HG02571 (cell line): ENCODE data around the gene ZNF324.
"Not testable (repeated sequence)": the region's sequence is repeated elsewhere in the genome, so short reads cannot be mapped to it uniquely, and the experiment has no call there.

Experiments used
- ATAC-seq: cut with Tn5 transposase; IDR thresholded peaks from one replicate; pipeline ENCODE4 v1.9.1; 2021; ENCODE audit warnings: mild to moderate bottlenecking, moderate library complexity; ENCODE audit not compliant: unreplicated experiment

Gene ZNF324

GRCh38 chr19:58470837-58471543, 4.1 kb downstream of the ZNF324 start:
- not testable (repeated sequence) for ATAC-seq

- no peak for ATAC-seq
Measured at GRCh38 chr19:58471736-58472135, 4.9 kb downstream of the ZNF324 start.

DNA sequence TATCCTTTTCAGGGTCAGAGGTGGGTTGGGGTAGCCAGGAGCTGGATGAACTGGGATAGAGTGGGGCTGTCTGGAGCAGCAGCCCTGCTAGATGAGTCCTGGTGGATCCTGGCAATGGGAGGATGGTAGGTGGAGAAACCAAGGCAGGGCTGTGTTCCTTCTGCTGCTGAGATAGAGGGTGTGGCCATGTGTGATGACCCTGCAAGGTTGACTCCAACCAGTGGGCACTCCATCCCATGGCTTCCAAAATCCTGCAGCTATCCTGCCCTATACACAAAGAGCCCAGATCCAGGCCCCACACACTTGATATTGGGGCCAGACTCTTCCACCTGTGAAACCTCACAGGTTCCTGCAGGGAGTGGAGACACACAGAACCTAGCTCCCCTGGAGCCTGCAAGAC, 6.9 kb downstream of the ZNF324 start:
- ATAC-seq, result no peak

GRCh38 chr19:58474291-58474996, 7.6 kb downstream of the ZNF324 start:
- no peak for ATAC-seq

GRCh38 chr19:58474997-58475713, 8.3 kb downstream of the ZNF324 start:
- no peak for ATAC-seq

- peak; percentile 80 for ATAC-seq
Measured at GRCh38 chr19:58475714-58476497, 9.0 kb downstream of the ZNF324 start, which contains the start of gene ZNF446. Gene ZNF446, plus strand, starts transcription at chr19:58476352. Its CDS starts 867 bp downstream, at chr19:58477219.

DNA sequence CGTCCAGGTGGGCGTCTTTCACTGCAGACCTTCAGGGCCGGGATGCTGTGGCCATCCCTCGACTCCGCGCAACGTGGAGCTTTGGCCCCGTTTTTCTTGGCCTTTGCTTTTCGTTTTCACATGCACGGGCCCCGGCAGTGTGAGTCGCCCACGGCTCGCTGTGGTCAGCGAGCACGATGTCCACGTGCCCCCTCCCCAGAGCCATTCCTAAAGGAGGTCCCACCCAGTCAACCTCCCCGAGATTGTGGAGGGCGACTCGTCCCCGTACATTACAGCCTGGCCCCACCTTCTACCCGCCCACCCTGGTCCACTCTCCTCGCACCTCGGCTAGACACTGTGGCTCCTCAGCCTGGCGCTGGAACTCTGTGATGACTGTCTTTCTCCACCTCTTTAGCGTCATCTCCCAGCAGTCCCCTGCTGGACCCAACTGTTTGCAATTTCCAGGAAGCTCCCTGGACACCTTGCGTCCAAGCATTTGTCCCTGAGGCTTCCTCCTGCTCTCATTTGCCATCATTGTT, 9.7 kb downstream of the ZNF324 start:
- no peak for ATAC-seq

DNA sequence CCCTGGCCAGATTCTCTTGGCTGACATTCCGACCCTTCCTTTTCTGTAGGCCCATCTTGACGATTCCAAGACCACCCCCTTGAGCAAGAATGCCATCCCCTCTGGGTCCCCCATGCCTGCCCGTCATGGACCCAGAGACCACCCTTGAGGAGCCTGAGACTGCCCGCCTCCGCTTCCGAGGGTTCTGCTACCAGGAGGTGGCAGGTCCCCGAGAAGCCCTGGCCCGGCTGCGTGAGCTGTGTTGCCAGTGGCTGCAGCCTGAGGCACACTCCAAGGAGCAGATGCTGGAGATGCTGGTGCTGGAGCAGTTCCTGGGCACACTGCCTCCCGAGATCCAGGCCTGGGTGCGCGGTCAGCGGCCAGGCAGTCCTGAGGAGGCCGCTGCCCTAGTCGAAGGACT, 10.2 kb downstream of the ZNF324 start:
- ATAC-seq, result no peak

- ATAC-seq, result no peak
Measured at GRCh38 chr19:58477871-58478270, 11.0 kb downstream of the ZNF324 start.

DNA sequence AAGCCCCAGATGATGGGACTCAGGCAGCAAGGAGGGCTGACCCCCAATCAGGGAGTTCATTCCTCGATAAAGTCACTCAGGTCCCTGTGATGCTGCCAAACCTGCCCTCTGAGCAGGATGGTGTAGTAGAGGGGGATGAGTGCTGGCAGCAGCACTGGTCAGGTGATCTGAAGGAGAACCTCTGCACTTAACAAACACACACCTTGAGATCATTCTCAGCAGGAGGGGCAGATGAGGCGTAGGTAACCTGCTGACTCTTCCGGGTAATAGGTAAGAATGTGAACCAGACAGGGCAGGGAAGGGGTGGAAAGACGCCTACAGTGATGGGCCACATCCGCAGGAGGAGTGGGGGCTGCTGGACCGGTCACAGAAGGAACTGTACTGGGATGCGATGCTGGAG, 12.4 kb downstream of the ZNF324 start:
- ATAC-seq, result no peak

GRCh38 chr19:58479736-58480480, 13.0 kb downstream of the ZNF324 start:
- no peak for ATAC-seq

- ATAC-seq, result no peak
Measured at GRCh38 chr19:58480481-58480830, 13.6 kb downstream of the ZNF324 start.

DNA sequence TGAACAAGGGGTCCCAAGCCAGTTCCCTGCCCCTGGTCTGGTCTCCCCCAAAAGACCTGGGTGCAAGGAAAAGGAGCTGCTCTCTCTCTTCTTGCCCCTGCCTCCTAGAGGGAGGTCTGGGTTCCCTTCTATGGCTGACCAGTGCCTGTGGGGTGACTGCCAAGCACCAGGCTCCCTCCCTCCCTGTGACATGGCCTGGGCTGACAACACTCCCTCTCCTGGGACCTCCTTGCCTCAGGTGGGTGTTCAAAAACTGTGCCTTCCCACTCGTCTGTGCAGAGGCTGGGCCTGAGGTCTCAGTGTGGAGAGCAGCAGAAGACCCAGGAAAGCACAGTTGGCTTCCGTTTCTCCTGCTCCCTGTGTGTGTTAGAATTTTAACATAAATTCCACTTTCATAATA, 14.0 kb downstream of the ZNF324 start:
- ATAC-seq, result no peak

- ATAC-seq, result no peak
Measured at GRCh38 chr19:58482372-58482771, 15.5 kb downstream of the ZNF324 start.

DNA sequence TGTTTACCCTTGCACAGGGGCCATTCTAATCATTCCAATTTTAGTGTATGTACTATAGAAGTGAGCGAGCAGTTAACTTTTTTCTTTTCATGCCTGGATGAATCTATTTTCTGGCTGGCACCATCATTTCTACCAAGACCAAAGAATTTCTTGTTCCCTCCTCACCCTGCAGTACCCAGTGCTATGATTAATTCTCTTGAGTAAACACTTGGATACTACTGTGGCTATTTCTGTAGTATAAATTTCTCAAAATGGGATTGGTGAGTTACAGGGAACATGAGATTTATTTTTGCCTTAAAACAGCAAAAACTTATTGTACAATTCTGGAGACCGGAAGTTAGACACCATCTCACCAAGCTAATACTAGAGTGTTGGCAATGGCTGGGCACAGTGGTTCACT, 16.9 kb downstream of the ZNF324 start:
- no peak for ATAC-seq

DNA sequence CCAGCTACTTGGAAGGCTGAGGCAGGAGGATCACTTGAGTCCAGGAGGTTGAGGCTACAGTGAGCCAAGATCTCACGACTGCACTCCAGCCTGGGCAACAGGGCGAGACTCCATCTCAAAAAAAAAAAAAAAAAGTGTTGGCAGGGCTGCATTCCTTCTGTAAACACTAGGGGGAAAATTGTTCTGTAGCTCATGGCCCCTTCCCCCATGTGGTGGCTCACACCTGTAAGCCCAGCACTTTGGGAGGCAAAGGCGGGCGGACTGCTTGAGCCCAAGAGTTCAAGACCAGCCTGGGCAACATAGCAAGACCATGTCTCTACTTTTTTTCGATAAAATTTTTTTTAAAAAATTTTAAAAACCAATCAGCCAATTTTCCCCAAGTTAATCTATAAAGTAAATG, 17.5 kb downstream of the ZNF324 start:
- not testable (repeated sequence) for ATAC-seq

- no peak for ATAC-seq
Measured at GRCh38 chr19:58491393-58491792, 24.5 kb downstream of the ZNF324 start.

GRCh38 chr19:58492265-58492664, 25.4 kb downstream of the ZNF324 start:
- no peak for ATAC-seq

- ATAC-seq, result no peak
Measured at GRCh38 chr19:58497634-58498170, 30.8 kb downstream of the ZNF324 start.
